Inflammatory macrophage treated with lipopolysaccharide for 4 hours (primary cell): ENCODE measurements around the gene MBD5.

Experiments used
- DNase-seq: peaks from one replicate; pipeline ENCODE4 v3.0.0-alpha.2; 2020

Gene MBD5

DNA sequence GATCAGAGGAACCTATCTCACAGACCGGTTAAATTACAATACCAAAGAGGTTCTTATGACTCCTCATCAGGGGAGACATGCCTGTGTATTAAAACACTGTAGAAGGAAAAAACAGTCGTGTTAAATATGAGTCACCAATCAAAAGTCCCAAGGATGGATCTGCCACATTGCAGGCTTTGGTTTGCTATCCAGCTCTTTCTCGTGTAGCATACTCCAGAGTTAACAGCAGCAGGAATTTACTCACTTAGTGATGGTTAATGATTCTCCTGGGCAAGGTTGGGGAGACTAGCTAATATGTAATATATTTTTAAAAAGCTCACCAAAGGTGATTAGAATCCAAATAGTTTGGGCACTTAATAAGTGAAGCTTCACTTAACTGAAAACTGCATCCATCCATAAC, 109.7 kb downstream of the MBD5 start:
- DNase-seq = no peak

DNA sequence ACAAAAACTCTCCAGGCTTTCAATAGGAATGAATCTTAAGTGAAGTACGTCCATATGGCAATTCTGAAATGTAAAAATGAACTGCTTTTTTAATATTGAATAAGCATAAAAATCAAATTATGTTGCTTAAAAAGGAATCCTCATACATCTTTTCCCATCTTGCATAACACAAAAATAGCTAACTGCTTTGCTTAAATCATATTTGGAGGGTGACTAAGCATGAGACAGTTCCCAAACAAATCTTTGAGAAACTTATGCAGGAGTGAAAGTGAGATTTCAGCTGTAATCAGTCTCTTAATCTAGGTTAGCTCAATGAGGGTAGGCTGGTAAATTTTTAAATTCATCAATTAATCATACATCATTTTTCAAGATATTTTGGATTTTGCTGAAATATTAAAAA, 111.5 kb downstream of the MBD5 start:
- peak; percentile 47 for DNase-seq

DNA sequence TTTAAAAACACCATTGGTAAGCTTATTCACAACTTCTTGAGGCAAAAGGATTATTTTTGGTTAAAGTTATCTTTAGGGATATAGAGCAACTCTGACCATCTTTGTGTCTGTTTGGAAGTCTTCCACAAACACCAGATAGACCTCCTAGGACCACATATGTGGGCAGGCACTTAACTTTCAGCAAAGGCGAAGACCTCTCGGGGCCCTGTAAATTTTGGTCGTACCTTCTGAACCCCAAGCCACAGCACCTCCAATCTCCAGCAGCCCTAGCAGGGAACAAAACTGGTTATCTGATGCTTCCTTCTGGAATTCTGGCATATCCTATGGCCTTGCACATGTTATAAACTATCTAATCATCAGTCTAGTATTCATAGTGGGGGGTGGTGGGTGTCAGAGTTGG, 114.8 kb downstream of the MBD5 start:
- no peak for DNase-seq

GRCh38 chr2:148136441-148136840, 115.5 kb downstream of the MBD5 start:
- DNase-seq = no peak

GRCh38 chr2:148161909-148162435, 141.1 kb downstream of the MBD5 start:
- no peak for DNase-seq

DNA sequence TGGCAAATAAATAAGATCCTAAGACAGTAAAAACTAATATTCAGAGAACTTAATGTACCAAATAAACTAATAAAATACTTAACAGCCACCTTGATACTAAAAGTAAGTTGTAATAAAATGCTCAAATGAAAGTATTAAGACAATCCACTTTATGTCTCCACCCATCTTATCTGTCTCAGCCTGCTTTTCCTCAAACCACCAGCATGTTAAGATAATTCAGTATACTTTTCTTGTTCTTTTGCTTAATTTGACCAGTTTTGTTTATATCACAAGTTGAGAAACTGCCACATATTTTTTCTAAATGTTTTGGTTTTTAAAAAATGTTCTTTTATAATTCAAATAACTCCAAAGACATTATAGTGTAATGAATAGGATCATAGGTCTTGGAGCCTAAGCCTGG, 142.0 kb downstream of the MBD5 start:
- DNase-seq = no peak

- no peak for DNase-seq
Measured at GRCh38 chr2:148165975-148166374, 145.1 kb downstream of the MBD5 start.

- DNase-seq = no peak
Measured at GRCh38 chr2:148167241-148167766, 146.4 kb downstream of the MBD5 start.

- DNase-seq = no peak
Measured at GRCh38 chr2:148167855-148168254, 147.0 kb downstream of the MBD5 start.

DNA sequence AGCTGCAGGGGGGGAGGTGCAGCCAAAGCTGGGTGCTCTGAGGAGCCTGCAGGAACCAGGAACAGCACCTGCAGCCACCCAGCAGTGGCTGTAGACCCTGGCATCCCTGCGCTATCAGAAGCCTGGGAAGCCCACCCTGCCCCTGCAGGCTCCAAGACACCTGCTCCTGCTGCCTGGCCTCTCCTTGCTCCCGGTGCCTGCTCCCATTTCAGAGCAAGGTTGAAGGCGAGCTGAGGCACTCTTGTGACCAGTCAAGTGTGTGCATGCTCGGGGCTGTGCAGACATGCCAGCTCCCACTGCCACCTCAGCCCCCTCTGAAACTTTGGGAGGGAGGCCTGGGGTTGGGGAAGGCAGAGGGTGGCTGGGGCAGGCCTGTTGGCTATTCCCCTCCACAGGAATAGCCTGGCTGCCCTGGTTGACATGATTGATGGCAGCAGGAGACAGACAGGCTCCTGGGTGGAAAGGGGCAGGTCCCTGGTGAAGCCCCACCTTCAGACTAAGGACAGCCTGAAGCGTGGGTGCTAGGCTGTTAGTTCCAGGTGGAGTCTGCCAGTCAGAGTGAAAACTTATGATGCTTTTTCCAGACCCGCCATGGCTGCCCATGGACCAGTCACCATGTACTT, 151.4 kb downstream of the MBD5 start:
- DNase-seq = no peak

DNA sequence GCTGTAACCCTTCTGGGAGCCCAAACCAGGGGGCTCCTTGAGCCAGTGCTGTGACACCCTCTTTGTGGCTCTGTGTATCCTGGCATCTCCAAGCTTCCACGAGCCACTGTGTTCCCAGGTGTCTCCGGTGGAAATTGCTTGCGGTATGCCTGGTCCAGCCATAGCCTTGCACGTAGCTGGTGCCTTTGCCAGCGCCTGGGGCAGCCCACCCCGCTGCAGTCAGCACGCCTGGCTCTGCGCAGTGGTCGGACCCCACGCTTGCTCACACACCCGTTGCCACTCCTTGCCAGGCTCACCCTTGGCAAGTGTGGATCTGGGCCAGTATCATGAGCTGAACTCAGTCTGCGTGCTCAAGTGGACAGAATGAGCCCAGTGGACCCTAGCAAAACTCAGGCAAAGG, 152.3 kb downstream of the MBD5 start:
- DNase-seq = no peak

- DNase-seq = no peak
Measured at GRCh38 chr2:148177559-148177958, 156.7 kb downstream of the MBD5 start.

DNA sequence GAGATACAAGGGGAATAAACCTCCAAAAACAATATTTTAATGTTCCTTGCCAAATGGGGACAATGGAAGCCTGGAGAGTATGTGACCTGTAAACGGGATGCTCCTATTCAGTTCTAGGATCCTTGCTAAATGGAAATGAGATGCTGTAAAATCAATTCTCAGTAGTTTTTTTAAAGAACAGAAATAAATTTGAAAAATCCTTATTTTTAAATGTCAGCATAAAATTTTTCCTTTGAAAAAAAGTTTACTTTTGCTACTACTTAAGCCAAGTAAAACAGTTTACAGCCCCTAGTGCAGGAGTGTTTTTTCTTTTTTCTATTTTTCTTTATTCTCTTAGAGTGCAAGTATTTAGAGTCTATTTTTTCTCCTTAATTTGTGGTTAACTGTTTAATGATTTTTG, 158.8 kb downstream of the MBD5 start:
- no peak for DNase-seq

DNA sequence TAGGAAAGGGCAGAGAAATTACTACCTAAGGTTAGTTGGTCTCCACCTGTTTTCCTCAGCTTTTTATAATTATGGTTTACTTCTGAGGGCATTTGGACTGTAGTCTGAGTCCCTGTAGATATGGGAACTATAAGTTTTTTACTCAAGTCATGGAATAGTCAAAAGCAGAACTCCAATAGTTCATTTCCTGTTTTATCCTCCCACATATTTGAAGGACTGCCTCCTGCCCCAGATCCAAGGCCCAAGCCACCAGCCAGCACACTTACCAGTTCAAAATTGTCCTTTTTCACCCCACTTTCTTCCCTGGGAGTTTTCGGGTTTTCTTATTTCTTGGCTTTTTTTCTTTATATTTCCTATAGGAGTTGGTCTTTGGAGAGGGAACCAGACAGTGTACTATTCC, 164.1 kb downstream of the MBD5 start:
- peak; percentile 65 for DNase-seq

GRCh38 chr2:148194882-148195281, 174.0 kb downstream of the MBD5 start:
- no peak for DNase-seq

- DNase-seq = peak; percentile 33
Measured at GRCh38 chr2:148201075-148202004, 180.4 kb downstream of the MBD5 start.

GRCh38 chr2:148202237-148202636, 181.3 kb downstream of the MBD5 start:
- DNase-seq = no peak

DNA sequence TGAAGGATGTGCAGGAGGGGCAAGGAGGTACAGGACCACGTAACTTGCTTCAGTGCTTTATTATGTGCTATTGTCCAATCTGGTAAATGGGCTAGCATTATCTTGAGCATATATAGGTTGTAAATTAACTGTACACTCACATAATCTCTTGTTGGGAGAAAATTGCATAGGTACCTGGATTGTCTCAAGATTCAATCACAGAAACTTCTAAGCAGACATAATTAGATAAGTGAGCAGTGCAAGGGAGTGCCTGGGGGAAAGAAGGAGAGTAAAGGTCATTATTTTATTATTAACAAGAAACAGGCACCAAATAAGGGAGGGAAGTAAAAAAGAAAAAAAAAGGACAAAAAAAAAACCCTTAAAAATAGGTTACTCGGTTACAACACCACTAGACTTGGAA, 186.2 kb downstream of the MBD5 start:
- DNase-seq = no peak

DNA sequence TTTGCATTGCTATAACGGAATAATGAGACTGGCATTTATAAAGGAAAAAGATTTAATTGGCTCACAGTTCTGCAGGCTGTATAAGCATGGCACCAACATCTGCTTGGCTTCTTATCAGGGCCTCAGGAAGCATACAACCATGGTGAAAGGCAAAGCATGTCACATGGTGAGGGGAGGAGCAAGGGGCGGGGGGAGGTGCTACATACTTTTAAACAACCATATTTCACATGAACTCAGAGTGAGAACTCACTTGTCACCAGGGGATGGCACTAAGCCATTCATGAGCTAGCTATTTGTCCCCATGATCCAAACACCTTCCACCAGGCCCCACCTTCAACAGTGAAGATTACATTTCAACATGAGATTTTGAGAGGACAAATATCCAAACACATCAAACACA, 188.7 kb downstream of the MBD5 start:
- DNase-seq = no peak

DNA sequence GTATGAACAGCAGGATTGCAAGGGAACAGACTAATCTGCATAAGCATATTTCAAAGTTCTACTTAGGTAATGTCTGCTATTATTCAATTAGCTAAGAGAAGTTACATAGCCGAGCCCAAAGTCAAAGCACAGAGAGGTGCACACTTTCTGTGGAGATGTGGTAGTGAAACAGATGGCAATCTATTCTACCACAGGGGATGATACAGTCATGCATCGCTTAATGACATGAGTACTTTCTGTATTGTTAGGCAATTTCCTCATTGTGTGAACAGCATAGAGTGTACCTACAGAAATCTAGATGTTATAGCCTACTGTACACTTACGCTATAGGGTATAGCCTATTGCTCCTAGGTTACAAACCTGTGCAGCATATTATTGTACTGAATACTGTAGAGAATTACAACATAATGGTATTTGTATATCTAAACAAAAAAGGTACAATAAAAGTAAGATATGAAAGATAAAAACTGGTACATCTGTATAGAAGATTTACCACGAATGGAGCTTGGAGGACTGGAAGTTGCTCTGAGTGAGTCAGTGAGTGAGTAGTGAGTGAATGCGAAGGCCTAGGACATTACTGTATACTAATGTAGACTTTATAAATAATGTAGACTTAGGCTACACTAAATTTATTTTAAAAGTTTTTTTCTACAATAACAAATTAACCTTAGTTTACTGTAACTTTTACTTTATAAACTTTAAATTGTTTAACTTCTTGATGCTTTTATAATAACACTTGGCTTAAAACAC, 197.6 kb downstream of the MBD5 start:
- DNase-seq = no peak

GRCh38 chr2:148221166-148221565, 200.3 kb downstream of the MBD5 start:
- no peak for DNase-seq

DNA sequence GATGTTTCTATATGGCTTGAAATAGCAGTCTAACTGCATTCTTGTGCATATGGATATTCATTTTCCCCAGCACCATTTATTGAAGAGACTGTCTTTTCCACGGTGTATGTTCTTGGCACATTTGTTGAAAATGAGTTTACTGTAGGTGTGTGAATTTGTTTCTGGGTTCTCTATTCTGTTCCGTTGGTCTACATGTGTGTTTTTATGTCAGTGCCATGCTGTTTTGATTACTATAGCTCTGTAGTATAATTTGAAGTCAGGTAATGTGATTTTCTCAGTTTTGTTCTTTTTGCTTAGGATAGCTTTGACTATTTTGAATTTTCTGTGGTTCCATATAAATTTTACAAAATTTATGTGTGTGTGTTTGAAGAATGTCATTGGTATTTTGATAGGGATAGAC, 201.0 kb downstream of the MBD5 start:
- DNase-seq = no peak

GRCh38 chr2:148231858-148232257, 211.0 kb downstream of the MBD5 start:
- DNase-seq = no peak
